K562 (cell line): Measurements from ENCODE around the gene WIF1.

Experiments
- ATF3 ChIP-seq, 2 experiments: fragments of 450-650 bp in 1 of 2; sonication (generic) in 1 of 2; formaldehyde crosslinking in 1 of 2; IDR thresholded peaks in 1 of 2; conservative IDR thresholded peaks in 1 of 2; 2 replicates each; pipeline versions ENCODE4 v1.6.1 to v1.8.1; 2016 to 2023; ENCODE audit warnings: mild to moderate bottlenecking in 2 of 2, moderate library complexity in 2 of 2, inconsistent platforms in 1 of 2, missing genetic modification reagents in 1 of 2
- BRD9 ChIP-seq: fragments of 450-650 bp; IDR thresholded peaks from 2 replicates; pipeline ENCODE4 v1.6.1; 2018; ENCODE audit warnings: low read depth; ENCODE audit not compliant: partially characterized antibody
- CTCF ChIP-seq, 3 experiments: IDR thresholded peaks in 2 of 3; conservative IDR thresholded peaks in 1 of 3; 2 replicates each; pipeline ENCODE4 v1.5.1; 2011 to 2012; ENCODE audit warnings: low read length in 3 of 3, mild to moderate bottlenecking in 3 of 3, control low read depth in 2 of 3, improper control_type of control experiment in 1 of 3, inconsistent platforms in 1 of 3, low read depth in 1 of 3, mixed read lengths in 1 of 3, moderate library complexity in 1 of 3; ENCODE audit not compliant: insufficient read depth in 2 of 3
- KHSRP ChIP-seq: fragments of 450-650 bp; IDR thresholded peaks from 2 replicates; pipeline ENCODE4 v1.6.1; 2017
- POLR2A ChIP-seq: fragments of 450-650 bp; conservative IDR thresholded peaks from 2 replicates; pipeline ENCODE4 v1.6.1; 2016
- SIN3A ChIP-seq, 2 experiments: fragments of 150-350 bp in 1 of 2; IDR thresholded peaks; 2 replicates each; pipeline ENCODE4 v1.6.1; 2011 to 2016; ENCODE audit warnings: borderline replicate concordance in 2 of 2, low read depth in 2 of 2, low read length in 2 of 2, mild to moderate bottlenecking in 2 of 2, moderate library complexity in 2 of 2; ENCODE audit not compliant: control insufficient read depth in 1 of 2
- ZKSCAN1 ChIP-seq: fragments of 150-350 bp; IDR thresholded peaks from 2 replicates; pipeline ENCODE4 v1.6.1; 2016; ENCODE audit warnings: low read depth, low read length
- ZNF165 ChIP-seq: fragments of 250-450 bp; sonication (Bioruptor Pico); IDR thresholded peaks from 2 replicates; pipeline ENCODE4 v1.4.0; 2020; ENCODE audit warnings: borderline replicate concordance
- ZNF740 ChIP-seq, 3 experiments: fragments of 200-800 bp in 1 of 3; sonication (Bioruptor generic) in 1 of 3; sonication (generic) in 1 of 3; formaldehyde crosslinking in 1 of 3; IDR thresholded peaks; 2 replicates each; pipeline versions ENCODE4 v1.6.1 to v1.8.0; 2016 to 2022; ENCODE audit warnings: mild to moderate bottlenecking in 2 of 3, missing compliant biosample characterization in 2 of 3, missing genetic modification characterization in 2 of 3, missing genetic modification reagents in 1 of 3
- ZZZ3 ChIP-seq: fragments of 450-650 bp; IDR thresholded peaks from 2 replicates; pipeline ENCODE4 v1.6.1; 2016; ENCODE audit warnings: antibody characterized with exemption, mild to moderate bottlenecking, moderate library complexity

- TF ChIP-seq ZZZ3 (no peak), ZNF740 (CRISPR knock-in tag; IDR thresholded peaks at IDR 0.05) (no peak), ZNF740 (tag; IDR thresholded peaks at IDR 0.05) (no peak), CTCF (IDR thresholded peaks at IDR 0.05 in 2 of 3, conservative IDR thresholded peaks at IDR 0.05 in 1 of 3; ENCODE audit: insufficient read depth in 2 of 3, low read depth in 1 of 3, low read length in 3 of 3) (no peak), POLR2A (no peak), ZNF165 (CRISPR knock-in tag) (no peak), KHSRP (no peak), BRD9 (no peak), ZKSCAN1 (no peak), SIN3A (IDR thresholded peaks at IDR 0.05; ENCODE audit: borderline replicate concordance in 2 of 2, control insufficient read depth in 1 of 2, low read depth in 2 of 2, low read length in 2 of 2) (no peak), ATF3 (IDR thresholded peaks at IDR 0.05) (no peak), ATF3 (CRISPR knock-in tag; conservative IDR thresholded peaks at IDR 0.05) (no peak)
Measured at GRCh38 chr12:65164774-65165173, 43.7 kb upstream of the WIF1 start.
